Mucosa of stomach (tissue), 1 donor: Measurements from ENCODE around the gene MCM5.
"Not testable (repeated sequence)": the region's sequence is repeated elsewhere in the genome, so short reads cannot be mapped to it uniquely, and the experiment has no call there.

ENCODE experiments used
- H3K27me3 ChIP-seq: one replicate; pipeline ENCODE4 v1.7.0; 2013; ENCODE audit warnings: mild to moderate bottlenecking, low read length; ENCODE audit not compliant: control insufficient read depth, insufficient read depth
- H3K36me3 ChIP-seq: one replicate; pipeline ENCODE4 v1.7.0; 2013; ENCODE audit warnings: low read length; ENCODE audit not compliant: control insufficient read depth, insufficient read depth
- H3K4me1 ChIP-seq: one replicate; pipeline ENCODE4 v1.7.0; 2013; ENCODE audit warnings: mild to moderate bottlenecking, low read length; ENCODE audit not compliant: control insufficient read depth, insufficient read depth
- H3K4me3 ChIP-seq: one replicate; pipeline ENCODE4 v1.7.0; 2013; ENCODE audit warnings: low read length
- H3K9ac ChIP-seq: one replicate; pipeline ENCODE4 v1.7.0; 2013; ENCODE audit warnings: mild to moderate bottlenecking, low read length, moderate library complexity
- H3K9me3 ChIP-seq: one replicate; pipeline ENCODE4 v1.7.0; 2013; ENCODE audit warnings: mild to moderate bottlenecking, low read length, moderate library complexity; ENCODE audit not compliant: control insufficient read depth
- donor health status: Pancreatic carcinoma.

MCM5 gene

DNA sequence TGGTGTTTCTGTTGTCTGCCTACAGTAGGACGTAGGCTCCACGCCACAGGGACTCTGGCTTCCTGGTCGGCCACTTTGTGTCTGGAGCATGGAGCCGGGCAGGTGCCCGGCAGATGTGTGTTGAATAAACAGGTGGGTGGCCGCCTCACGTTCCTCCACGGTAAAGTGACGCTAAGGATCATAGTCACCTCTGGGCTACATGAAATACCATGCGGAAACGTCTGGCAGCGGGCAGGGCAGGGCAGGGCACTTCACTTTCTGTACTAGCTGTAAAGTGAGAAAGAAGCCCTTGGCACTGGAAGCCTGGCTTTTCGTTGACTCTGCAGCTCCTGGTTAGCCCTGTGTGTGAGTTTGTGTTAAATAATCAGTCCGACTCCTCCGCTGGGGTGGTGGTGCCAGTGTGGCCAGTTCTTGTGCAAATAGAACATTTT, 52.4 kb downstream of the MCM5 start:
- Histone ChIP-seq H3K4me1 (peaks cover 31% of the 10 kb centered on the region), H3K9ac (peak overlapping the region; percentile 30), H3K36me3 (no peaks in the 10 kb centered on the region), H3K9me3 (no peaks in the 10 kb centered on the region), H3K4me3 (no peak overlapping the region), H3K27me3 (no peaks in the 10 kb centered on the region)

DNA sequence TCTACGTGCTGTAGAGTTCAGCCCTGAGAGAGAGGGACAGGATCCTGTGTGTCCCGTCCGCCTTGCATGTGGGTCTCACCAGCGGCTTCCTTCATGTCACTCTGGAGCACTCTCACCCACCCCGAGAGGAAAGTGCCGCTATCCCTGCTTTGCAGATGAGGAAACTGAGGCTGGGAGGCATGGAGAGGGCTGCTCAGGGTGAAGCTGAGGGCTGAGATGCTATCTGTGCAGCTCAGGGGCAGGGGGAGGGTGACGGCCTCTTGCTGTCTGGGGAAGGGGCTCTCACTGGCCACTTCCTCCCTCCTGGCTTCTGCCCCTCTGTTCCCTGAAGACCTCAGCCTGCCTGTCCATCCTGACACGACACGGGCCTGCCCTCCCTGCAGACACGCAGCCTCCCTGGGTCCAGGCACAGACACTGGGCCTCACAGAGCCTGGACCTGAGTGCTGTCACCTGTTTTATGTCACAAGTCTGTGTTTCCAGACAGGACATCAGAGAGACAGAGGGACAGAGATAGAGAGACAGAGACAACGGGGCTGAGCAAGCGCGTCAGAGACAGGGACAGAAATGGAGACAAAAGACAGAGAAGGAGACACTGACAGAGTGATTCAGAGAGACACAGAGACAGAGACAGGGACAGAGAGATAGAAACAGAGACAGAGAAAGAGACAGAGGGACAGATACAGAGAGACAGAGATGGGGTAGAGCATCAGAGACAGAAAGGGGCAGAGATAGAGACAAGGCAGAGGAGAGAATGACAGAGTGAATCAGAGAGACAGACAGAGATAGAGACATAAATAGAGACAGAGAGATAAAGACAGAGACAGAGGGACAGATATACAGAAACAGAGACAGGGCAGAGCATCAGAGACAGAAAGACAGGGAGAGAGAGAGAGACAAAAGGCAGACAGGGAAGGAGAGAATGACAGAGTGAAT, 53.1 kb downstream of the MCM5 start:
- Histone ChIP-seq H3K9ac (peak overlapping the region; percentile 30), H3K27me3 (no peaks in the 10 kb centered on the region), H3K4me1 (peaks cover 25% of the 10 kb centered on the region), H3K4me3 (no peak overlapping the region), H3K36me3 (no peaks in the 10 kb centered on the region), H3K9me3 (no peaks in the 10 kb centered on the region)

DNA sequence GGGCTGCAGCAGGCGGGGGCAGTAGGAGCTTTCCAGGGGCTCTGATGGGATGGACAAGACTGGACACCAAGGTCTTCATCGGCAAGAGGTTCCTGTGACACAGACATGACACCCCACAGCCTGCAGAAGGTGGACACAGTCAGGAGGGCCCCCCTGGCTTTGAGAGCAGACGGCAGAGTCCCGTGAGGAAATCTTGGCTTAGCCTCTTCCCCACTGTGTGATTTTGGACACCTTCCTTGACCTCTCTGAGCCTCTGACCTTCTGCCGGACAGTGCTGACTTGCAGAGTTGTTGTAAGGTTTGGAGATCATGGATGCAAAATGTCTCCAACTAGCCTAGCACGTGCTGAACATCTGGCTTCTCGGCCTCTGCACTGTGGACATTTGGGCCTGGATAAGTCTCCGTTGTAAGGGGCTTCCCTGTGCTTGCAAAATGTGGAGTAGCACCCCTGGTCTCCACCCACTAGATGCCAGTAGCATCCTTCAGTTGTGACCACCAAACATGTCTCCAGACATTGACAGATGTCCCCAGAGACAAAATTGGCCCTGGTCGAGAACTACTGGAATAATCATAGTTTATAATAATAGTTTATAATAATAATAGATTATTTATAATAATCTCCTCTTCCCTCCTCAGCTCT, 54.6 kb downstream of the MCM5 start:
- H3K9ac ChIP-seq = no peak overlapping the region
- no peaks in the 10 kb centered on the region for H3K36me3 ChIP-seq
- no peak overlapping the region for H3K4me3 ChIP-seq
- no peaks in the 10 kb centered on the region for H3K9me3 ChIP-seq
- no peaks in the 10 kb centered on the region for H3K27me3 ChIP-seq
- H3K4me1 ChIP-seq = peaks cover 22% of the 10 kb centered on the region

DNA sequence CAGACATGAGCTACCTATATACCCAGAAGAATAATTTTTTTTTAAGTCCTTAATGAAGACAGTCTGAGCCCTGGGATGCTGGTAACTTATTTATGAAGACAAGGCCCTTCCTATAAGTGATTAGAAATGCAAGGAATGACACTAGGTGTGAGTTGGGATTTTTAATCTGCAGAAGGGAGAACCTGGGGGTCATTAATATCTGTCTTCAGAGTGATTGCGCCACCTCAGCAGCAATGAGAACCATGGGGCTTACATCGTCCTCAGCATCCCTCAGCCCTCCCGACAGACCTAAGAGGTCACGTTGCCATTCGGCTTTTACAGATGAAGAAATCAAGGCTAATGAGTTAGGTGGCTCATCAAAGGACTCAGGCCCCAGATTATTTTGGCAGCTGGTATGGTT, 55.6 kb downstream of the MCM5 start:
- H3K9ac ChIP-seq = no peak overlapping the region
- H3K4me3 ChIP-seq = no peak overlapping the region
- H3K36me3 ChIP-seq = no peaks in the 10 kb centered on the region
- H3K27me3 ChIP-seq = no peaks in the 10 kb centered on the region
- H3K4me1 ChIP-seq = peaks cover 22% of the 10 kb centered on the region
- H3K9me3 ChIP-seq = no peaks in the 10 kb centered on the region

DNA sequence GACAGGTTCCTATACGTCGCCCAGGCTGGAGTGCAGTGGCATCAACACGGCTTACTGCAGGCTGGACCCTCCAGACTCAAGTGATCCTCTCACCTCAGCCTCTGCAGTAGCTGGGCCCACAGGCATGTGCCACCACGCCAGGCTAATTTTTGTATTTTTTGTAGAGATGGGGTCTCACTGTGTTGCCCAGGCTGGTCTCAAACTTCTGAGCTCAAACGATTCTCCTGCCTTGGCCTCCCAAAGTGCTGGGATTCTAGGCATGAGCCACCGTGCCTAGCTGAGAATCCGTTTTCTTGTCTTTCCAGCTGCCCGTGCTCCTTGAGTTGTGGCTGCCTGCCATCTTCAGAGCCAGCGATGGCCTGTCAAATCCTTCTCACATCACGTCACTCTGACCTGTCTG, 56.8 kb downstream of the MCM5 start:
- H3K36me3 ChIP-seq = no peaks in the 10 kb centered on the region
- no peaks in the 10 kb centered on the region for H3K9me3 ChIP-seq
- no peaks in the 10 kb centered on the region for H3K27me3 ChIP-seq
- H3K4me3 ChIP-seq = no peak overlapping the region
- peaks cover 16% of the 10 kb centered on the region for H3K4me1 ChIP-seq
- H3K9ac ChIP-seq = no peak overlapping the region

DNA sequence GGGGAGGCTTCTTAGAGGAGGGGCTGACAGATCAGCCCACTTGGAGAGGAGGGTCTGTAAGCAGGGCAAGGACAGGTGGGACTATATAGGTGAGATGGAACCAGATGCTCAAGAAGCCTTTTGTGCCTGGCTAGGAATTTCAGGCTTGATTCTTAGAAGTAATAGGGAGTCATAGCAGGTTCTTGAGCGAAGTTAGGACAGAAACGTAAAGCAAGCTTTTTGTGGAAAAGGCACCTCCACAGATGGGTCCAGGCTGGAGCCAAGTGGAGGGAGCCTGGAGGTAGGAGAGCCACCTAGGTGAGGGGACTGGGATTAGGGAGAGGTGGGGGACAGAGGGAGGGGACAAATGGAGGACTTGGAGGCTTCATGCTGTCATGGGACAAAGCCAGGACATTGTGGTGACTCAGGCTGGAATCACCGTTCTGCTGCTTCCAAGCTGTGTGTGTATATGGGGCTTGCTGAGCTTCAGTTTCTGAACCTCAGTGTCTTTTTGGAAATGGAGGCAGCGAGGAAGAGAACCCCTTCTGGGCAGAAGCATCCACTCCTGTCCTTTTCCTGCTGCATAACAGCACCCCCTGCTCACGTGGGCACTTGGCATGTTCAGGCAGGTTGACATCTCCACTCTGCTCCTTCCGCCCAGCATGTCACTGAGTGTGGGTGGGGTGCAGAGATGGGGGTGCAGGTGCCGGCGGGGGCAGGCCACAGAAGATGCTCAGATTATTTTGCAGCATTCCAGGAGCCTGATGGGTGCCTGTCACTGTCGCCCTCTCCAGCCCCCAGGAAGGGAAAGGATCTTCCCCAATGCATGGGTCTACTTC, 58.0 kb downstream of the MCM5 start:
- no peak overlapping the region for H3K9ac ChIP-seq
- no peaks in the 10 kb centered on the region for H3K36me3 ChIP-seq
- no peaks in the 10 kb centered on the region for H3K27me3 ChIP-seq
- H3K4me3 ChIP-seq = no peak overlapping the region
- H3K9me3 ChIP-seq = no peaks in the 10 kb centered on the region
- peaks cover 4% of the 10 kb centered on the region for H3K4me1 ChIP-seq

DNA sequence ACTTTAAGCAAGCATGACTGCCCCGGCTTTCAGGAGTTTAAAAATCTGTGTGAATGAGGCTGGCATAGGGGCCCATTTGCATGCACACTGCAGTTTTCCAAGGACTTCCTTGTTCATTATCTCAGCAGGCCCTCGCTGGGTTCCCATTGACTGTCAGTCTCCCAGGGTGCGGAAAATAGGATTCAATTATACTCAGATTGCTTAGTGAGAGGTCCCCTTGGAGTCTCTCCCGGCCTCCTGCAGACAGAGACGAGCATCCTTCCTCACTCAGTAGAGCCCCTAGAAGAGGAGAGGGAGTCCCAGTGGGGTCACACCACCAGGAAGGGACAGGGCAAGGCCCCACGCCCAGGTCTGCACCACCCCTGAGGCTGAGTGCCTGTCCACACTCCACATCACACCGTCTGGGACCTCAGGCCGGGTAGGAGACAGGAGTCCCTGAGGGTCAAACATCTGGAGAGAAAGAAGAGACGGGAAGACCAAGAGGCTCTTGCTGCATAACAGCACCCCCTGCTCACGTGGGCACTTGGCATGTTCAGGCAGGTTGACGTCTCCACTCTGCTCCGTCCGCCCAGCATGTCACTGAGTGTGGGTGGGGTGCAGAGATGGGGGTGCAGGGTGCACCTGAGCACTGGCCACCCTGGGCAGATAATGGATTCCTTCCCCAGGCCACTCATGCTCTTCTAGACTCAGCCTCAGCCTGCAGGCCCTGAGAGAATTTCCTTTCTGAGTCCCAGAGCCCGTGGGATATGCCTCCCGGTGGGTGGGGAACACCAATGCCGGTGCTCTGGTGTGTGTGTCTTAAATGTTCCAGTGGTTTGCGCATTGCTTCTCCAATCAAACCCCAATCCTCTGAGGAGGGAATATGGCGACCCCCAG, 58.8 kb downstream of the MCM5 start:
- H3K9ac ChIP-seq = no peak overlapping the region
- H3K9me3 ChIP-seq = no peaks in the 10 kb centered on the region
- H3K4me1 ChIP-seq = no peaks in the 10 kb centered on the region
- no peaks in the 10 kb centered on the region for H3K27me3 ChIP-seq
- no peaks in the 10 kb centered on the region for H3K36me3 ChIP-seq
- no peak overlapping the region for H3K4me3 ChIP-seq

DNA sequence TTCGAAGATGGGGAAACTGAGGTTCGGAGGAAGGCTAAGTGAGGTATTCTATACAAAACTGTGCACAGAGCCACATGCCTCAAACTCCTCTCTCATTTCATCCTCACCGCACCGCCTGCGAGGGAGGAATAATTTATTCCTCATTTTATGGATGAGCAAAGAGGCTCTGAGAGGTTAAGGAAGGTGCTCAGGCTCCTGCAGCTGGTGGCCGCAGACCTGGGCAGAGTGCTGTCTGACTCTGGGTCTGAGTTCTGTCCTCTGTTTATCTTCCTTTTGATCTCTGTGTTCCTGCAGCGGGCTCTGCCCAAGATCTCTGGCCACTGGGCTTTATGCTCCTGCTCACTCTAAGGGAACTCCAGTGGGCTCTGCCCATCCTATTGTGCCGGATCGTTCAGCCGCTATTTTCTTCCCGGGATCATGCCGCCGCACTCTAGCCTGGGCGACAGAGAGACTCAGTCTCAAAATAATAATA, 59.5 kb downstream of the MCM5 start:
- no peaks in the 10 kb centered on the region for H3K4me1 ChIP-seq
- H3K9me3 ChIP-seq = no peaks in the 10 kb centered on the region
- H3K4me3 ChIP-seq = no peak overlapping the region
- no peaks in the 10 kb centered on the region for H3K36me3 ChIP-seq
- no peaks in the 10 kb centered on the region for H3K27me3 ChIP-seq
- no peak overlapping the region for H3K9ac ChIP-seq

DNA sequence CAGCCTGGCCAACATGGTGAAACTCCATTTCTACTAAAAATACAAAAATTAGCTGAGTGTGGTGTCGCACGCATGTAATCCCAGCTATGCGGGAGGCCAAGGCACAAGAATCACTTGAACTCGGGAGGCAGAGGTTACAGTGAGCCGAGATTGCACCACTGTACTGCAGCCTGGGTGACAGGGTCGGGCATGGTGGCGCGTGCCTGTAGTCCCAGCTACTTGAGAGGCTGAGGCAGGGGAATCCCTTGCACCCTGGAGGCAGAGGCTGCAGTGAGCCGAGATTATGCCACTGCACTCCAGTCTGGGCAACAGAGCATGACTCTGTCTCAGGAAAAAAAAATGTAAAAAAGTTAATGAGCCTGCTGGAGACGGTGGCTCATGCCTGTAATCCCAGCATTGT, 60.0 kb downstream of the MCM5 start:
- not testable (repeated sequence) for H3K36me3 ChIP-seq, H3K4me3 ChIP-seq, H3K9me3 ChIP-seq, H3K4me1 ChIP-seq, H3K9ac ChIP-seq, H3K27me3 ChIP-seq

DNA sequence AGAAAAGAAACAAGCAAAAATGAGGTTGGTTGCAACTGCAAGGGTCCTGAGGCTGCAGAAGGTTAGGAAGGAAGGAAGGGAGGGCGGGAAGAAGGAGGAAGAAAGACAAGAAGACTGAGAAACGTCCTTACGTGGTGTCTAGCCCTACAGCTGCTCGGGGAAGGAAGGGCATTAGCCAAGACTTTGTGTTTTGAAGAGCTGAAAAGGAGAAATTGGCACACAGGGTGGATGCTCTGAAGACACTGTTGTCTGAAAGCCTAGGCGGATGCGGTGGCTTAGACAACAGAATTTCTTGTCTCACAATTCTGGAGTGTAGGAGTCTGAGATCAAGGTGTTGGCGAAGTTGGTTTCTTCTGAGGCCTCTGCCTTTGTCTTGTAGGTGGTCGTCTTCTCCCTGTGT, 60.7 kb downstream of the MCM5 start:
- Histone ChIP-seq H3K9me3 (no peaks in the 10 kb centered on the region), H3K36me3 (no peaks in the 10 kb centered on the region), H3K9ac (no peak overlapping the region), H3K4me3 (no peak overlapping the region), H3K27me3 (no peaks in the 10 kb centered on the region), H3K4me1 (no peaks in the 10 kb centered on the region)

DNA sequence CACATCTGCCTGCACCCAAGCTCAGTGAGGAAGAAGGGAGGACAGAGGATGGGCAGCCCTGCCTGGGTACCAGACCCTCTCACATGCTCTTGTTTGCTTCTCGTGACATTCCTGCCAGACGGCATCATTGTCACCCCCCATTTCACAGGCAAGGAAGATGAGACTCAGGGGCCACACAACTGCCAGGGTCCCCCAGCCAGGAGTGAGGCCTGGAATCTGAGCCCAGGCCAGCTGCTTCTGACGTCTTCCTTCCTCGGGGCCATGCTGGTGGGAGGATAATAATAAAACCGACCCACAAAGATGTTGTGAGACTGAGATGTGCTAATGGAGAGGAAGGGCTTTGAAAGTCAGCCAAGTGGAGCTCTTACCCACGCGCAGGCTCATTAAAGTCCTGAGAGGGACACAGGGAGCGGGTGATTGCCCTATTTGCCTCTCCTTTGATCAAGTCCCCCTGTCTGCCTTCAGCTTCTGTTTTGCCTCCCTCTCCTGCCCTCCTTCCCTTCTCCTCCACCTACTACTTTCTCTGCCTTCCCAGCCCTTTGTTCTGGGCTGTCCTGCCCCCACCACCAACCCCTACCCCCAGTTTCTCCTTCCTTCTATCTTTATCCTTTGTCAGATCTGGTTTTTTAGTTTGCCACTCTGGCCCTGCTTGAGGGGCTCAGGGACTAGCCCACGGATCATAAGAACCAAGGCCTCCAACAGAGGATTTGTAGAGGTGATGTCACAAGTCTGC, 62.7 kb downstream of the MCM5 start:
- no peak overlapping the region for H3K9ac ChIP-seq
- H3K36me3 ChIP-seq = no peaks in the 10 kb centered on the region
- H3K9me3 ChIP-seq = no peaks in the 10 kb centered on the region
- H3K4me3 ChIP-seq = no peak overlapping the region
- H3K4me1 ChIP-seq = peaks cover 2% of the 10 kb centered on the region
- H3K27me3 ChIP-seq = no peaks in the 10 kb centered on the region
